Large intestine (tissue), 3 donors: ENCODE data around the gene BANF2. TPM values are rescaled to one million over a fixed set of nuclear protein-coding genes. Genes with fewer than 3 reads are reported as not detected.

Experiments
- DNase-seq, 2 donors: peaks; one replicate each; pipeline versions ENCODE4 v3.0.0 to v3.0.0-alpha.2; 2013
- H3K27ac ChIP-seq: one replicate; pipeline ENCODE4 v1.5.1; 2013; ENCODE audit warnings: low read length
- H3K27me3 ChIP-seq: 2 replicates; pipeline ENCODE4 v1.6.1; 2013; ENCODE audit warnings: low read length; ENCODE audit not compliant: control insufficient read depth, insufficient read depth
- H3K36me3 ChIP-seq: 2 replicates; pipeline ENCODE4 v1.6.1; 2013; ENCODE audit warnings: low read length; ENCODE audit not compliant: control insufficient read depth, insufficient read depth
- H3K4me1 ChIP-seq: one replicate; pipeline ENCODE4 v1.6.1; 2013; ENCODE audit warnings: low read length; ENCODE audit not compliant: control insufficient read depth, insufficient read depth
- H3K4me3 ChIP-seq: one replicate; pipeline ENCODE4 v1.5.1; 2013; ENCODE audit warnings: low read length
- H3K9me3 ChIP-seq: one replicate; pipeline ENCODE4 v1.6.1; 2013; ENCODE audit warnings: mild to moderate bottlenecking, low read depth, low read length, moderate library complexity; ENCODE audit not compliant: control insufficient read depth
- WGBS: methylation state at CpG from one replicate; pipeline ENCODE4 v1.1.5; 2013; ENCODE audit warnings: low lambda C conversion rate; ENCODE audit not compliant: insufficient coverage; 5-methylcytosine and 5-hydroxymethylcytosine counted together
- polyA plus RNA-seq: library from polyadenylated mRNA; unstranded; fragments of 120-200 nt; gene quantifications from one replicate; pipeline ENCODE4 v1.2.1, GENCODE V29; 2013

The BANF2 gene
- polyA plus RNA-seq, 1 donor = not detected

GRCh38 chr20:17709361-17710293 is 9.9 kb downstream of the BANF2 start:
- no peaks in the 10 kb centered on the region for H3K9me3 ChIP-seq
- H3K36me3 ChIP-seq = no peaks in the 10 kb centered on the region
- H3K27ac ChIP-seq = peak overlapping the region; percentile 49
- WGBS = no CpG with 5 or more reads among the region's 12 CpGs
- DNase-seq = no peak
- H3K4me3 ChIP-seq = no peak overlapping the region
- no peaks in the 10 kb centered on the region for H3K27me3 ChIP-seq
- H3K4me1 ChIP-seq = peaks cover 54% of the 10 kb centered on the region

GRCh38 chr20:17710379-17711266 is 10.9 kb downstream of the BANF2 start:
- Histone ChIP-seq H3K27ac (peak overlapping the region; percentile 37), H3K4me3 (no peak overlapping the region), H3K9me3 (no peaks in the 10 kb centered on the region), H3K27me3 (no peaks in the 10 kb centered on the region), H3K4me1 (peaks cover 46% of the 10 kb centered on the region), H3K36me3 (no peaks in the 10 kb centered on the region)
- no CpG with 5 or more reads among the region's 21 CpGs for WGBS
- peak; percentile 62 to 84 for DNase-seq

- peaks cover 43% of the 10 kb centered on the region for H3K4me1 ChIP-seq
- no peak overlapping the region for H3K4me3 ChIP-seq
- WGBS = no CpG with 5 or more reads among the region's 5 CpGs
- no peaks in the 10 kb centered on the region for H3K9me3 ChIP-seq
- no peaks in the 10 kb centered on the region for H3K36me3 ChIP-seq
- DNase-seq = no peak
- H3K27me3 ChIP-seq = no peaks in the 10 kb centered on the region
- peak overlapping the region; percentile 37 for H3K27ac ChIP-seq
These were observed 11.5 kb downstream of the BANF2 start for GRCh38 chr20:17711267-17711627.

GRCh38 chr20:17712201-17712600 is 12.4 kb downstream of the BANF2 start:
- Histone ChIP-seq H3K27me3 (no peaks in the 10 kb centered on the region), H3K4me1 (peaks cover 37% of the 10 kb centered on the region), H3K9me3 (no peaks in the 10 kb centered on the region), H3K36me3 (no peaks in the 10 kb centered on the region), H3K27ac (no peak overlapping the region), H3K4me3 (no peak overlapping the region)
- WGBS = no CpG with 5 or more reads among the region's 4 CpGs
- no peak for DNase-seq

GRCh38 chr20:17712708-17713107 is 12.9 kb downstream of the BANF2 start:
- no peak for DNase-seq
- WGBS = no CpG with 5 or more reads among the region's 6 CpGs
- no peaks in the 10 kb centered on the region for H3K36me3 ChIP-seq
- H3K27me3 ChIP-seq = no peaks in the 10 kb centered on the region
- no peak overlapping the region for H3K27ac ChIP-seq
- H3K4me1 ChIP-seq = peaks cover 37% of the 10 kb centered on the region
- H3K9me3 ChIP-seq = no peaks in the 10 kb centered on the region
- no peak overlapping the region for H3K4me3 ChIP-seq

- Histone ChIP-seq H3K4me3 (no peak overlapping the region), H3K9me3 (no peaks in the 10 kb centered on the region), H3K36me3 (no peaks in the 10 kb centered on the region), H3K27me3 (no peaks in the 10 kb centered on the region), H3K27ac (no peak overlapping the region), H3K4me1 (peaks cover 25% of the 10 kb centered on the region)
- no CpG with 5 or more reads among the region's 1 CpG for WGBS
- DNase-seq = no peak
These were observed 14.8 kb downstream of the BANF2 start for GRCh38 chr20:17714597-17714996.

- no peaks in the 10 kb centered on the region for H3K36me3 ChIP-seq
- WGBS = no CpG with 5 or more reads among the region's 5 CpGs
These were observed 15.3 kb downstream of the BANF2 start for GRCh38 chr20:17715075-17715474.

GRCh38 chr20:17716331-17716730 is 16.6 kb downstream of the BANF2 start:
- Histone ChIP-seq H3K9me3 (no peaks in the 10 kb centered on the region), H3K4me1 (peaks cover 8% of the 10 kb centered on the region), H3K27me3 (no peaks in the 10 kb centered on the region), H3K4me3 (no peak overlapping the region), H3K27ac (no peak overlapping the region), H3K36me3 (no peaks in the 10 kb centered on the region)
- no CpG with 5 or more reads among the region's 7 CpGs for WGBS
- no peak for DNase-seq

More at GRCh38 chr20:17715075-17715474, 15.3 kb downstream of the BANF2 start:
- Histone ChIP-seq H3K4me1 (peaks cover 20% of the 10 kb centered on the region), H3K27me3 (no peaks in the 10 kb centered on the region), H3K27ac (no peak overlapping the region), H3K4me3 (no peak overlapping the region), H3K9me3 (no peaks in the 10 kb centered on the region)
- DNase-seq = no peak

- Histone ChIP-seq H3K36me3 (no peaks in the 10 kb centered on the region), H3K9me3 (no peaks in the 10 kb centered on the region), H3K4me3 (no peak overlapping the region), H3K27me3 (no peaks in the 10 kb centered on the region), H3K27ac (no peak overlapping the region), H3K4me1 (peaks cover 10% of the 10 kb centered on the region)
- no peak for DNase-seq
- no CpG with 5 or more reads among the region's 4 CpGs for WGBS
These were observed 21.0 kb downstream of the BANF2 start for GRCh38 chr20:17720755-17721154.

- H3K27ac ChIP-seq = peak overlapping the region; percentile 83
- peak; percentile 77 to 88 for DNase-seq
- H3K27me3 ChIP-seq = no peaks in the 10 kb centered on the region
- H3K4me1 ChIP-seq = peaks cover 10% of the 10 kb centered on the region
- no CpG with 5 or more reads among the region's 6 CpGs for WGBS
- H3K9me3 ChIP-seq = no peaks in the 10 kb centered on the region
- no peaks in the 10 kb centered on the region for H3K36me3 ChIP-seq
- H3K4me3 ChIP-seq = no peak overlapping the region
These were observed 22.2 kb downstream of the BANF2 start for GRCh38 chr20:17721802-17722486.
